WTC11 (cell line): ENCODE data around the gene FLCN. TPM values are rescaled to one million over a fixed set of nuclear protein-coding genes. Genes with fewer than 3 reads are reported as not detected.

Experiments used
- ATAC-seq: fragments of 200-7000 bp; cut with Tn5 transposase; 2 replicates; pipeline ENCODE4 v1.10.0; 2021; ENCODE audit warnings: mild to moderate bottlenecking, moderate library complexity
- CTCF ChIA-PET: fragments of 300-600 bp; sonication (Branson Sonifier 250); formaldehyde crosslinking; loops from one replicate; lab custom pipeline; 2021; ENCODE audit warnings: antibody characterized with exemption; lab: Charles Lee
- POLR2A ChIA-PET: fragments of 350-600 bp; sonication (Branson Sonifier 250); formaldehyde crosslinking; loops from one replicate; lab custom pipeline; 2021; ENCODE audit warnings: antibody characterized with exemption; lab: Charles Lee
- DNase-seq: peaks from one replicate; pipeline ENCODE4 v3.0.0; 2021; ENCODE audit warnings: low spot score
- H3K27ac Mint-ChIP-seq: 2 replicates; pipeline ENCODE4 v1.8.0; 2021; ENCODE audit warnings: mixed read lengths
- H3K27me3 Mint-ChIP-seq: 2 replicates; pipeline ENCODE4 v1.8.0; 2021; ENCODE audit warnings: low read depth, mild to moderate bottlenecking, moderate library complexity, mixed read lengths
- H3K36me3 Mint-ChIP-seq: 2 replicates; pipeline ENCODE4 v1.8.0; 2021; ENCODE audit warnings: mixed read lengths
- H3K4me1 Mint-ChIP-seq: 2 replicates; pipeline ENCODE4 v1.8.0; 2022; ENCODE audit warnings: mixed read lengths
- H3K4me3 Mint-ChIP-seq: 2 replicates; pipeline ENCODE4 v1.8.0; 2021; ENCODE audit warnings: mild to moderate bottlenecking, moderate library complexity, mixed read lengths
- H3K9me3 Mint-ChIP-seq: 2 replicates; pipeline ENCODE4 v1.8.0; 2021; ENCODE audit warnings: mixed read lengths
- CREB1 ChIP-seq: sonication (generic); formaldehyde crosslinking; IDR thresholded peaks from 2 replicates; pipeline ENCODE4 v1.8.0; 2023; ENCODE audit warnings: mild to moderate bottlenecking, missing genetic modification reagents
- CREM ChIP-seq: sonication (generic); formaldehyde crosslinking; IDR thresholded peaks from 2 replicates; pipeline ENCODE4 v1.8.1; 2022; ENCODE audit warnings: mild to moderate bottlenecking, missing genetic modification reagents, moderate library complexity
- E2F5 ChIP-seq: sonication (generic); formaldehyde crosslinking; IDR thresholded peaks from 2 replicates; pipeline ENCODE4 v1.8.1; 2022; ENCODE audit warnings: mild to moderate bottlenecking, moderate library complexity, missing genetic modification reagents
- ERG ChIP-seq: fragments of 250-450 bp; sonication (Bioruptor Pico); IDR thresholded peaks from 2 replicates; pipeline ENCODE4 v1.8.0; 2021; ENCODE audit warnings: mild to moderate bottlenecking
- GRHL2 ChIP-seq: fragments of 250-450 bp; sonication (Bioruptor Pico); IDR thresholded peaks from 2 replicates; pipeline ENCODE4 v1.8.0; 2022; ENCODE audit warnings: mild to moderate bottlenecking, moderate library complexity; ENCODE audit not compliant: insufficient replicate concordance, severe bottlenecking
- IRF1 ChIP-seq: sonication (generic); formaldehyde crosslinking; IDR thresholded peaks from 2 replicates; pipeline ENCODE4 v1.8.0; 2023; ENCODE audit warnings: missing genetic modification reagents
- TP53 ChIP-seq: sonication (generic); formaldehyde crosslinking; IDR thresholded peaks from 2 replicates; pipeline ENCODE4 v1.8.1; 2023; ENCODE audit warnings: mild to moderate bottlenecking, missing genetic modification reagents
- total RNA-seq: library from RNA; stranded (reverse); gene quantifications from 3 replicates; pipeline ENCODE4 v1.2.3, GENCODE V29; 2021
- TF ChIP-seq, protein P1 (sequence below): fragments of 250-450 bp; sonication (Bioruptor Pico); IDR thresholded peaks from 2 replicates; pipeline ENCODE4 v1.9.0; 2021; ENCODE audit warnings: mild to moderate bottlenecking, borderline replicate concordance
- TF ChIP-seq, protein P2 (sequence below): sonication (generic); formaldehyde crosslinking; IDR thresholded peaks from 2 replicates; pipeline ENCODE4 v1.8.1; 2023; ENCODE audit warnings: mild to moderate bottlenecking, missing genetic modification reagents, moderate library complexity
- TF ChIP-seq, protein P3 (sequence below): sonication (generic); formaldehyde crosslinking; IDR thresholded peaks from 2 replicates; pipeline ENCODE4 v1.8.1; 2022; ENCODE audit warnings: low read depth, mild to moderate bottlenecking, moderate library complexity, missing genetic modification reagents, borderline replicate concordance
- TF ChIP-seq, protein P4 (sequence below): sonication (generic); formaldehyde crosslinking; IDR thresholded peaks from 2 replicates; pipeline ENCODE4 v1.8.0; 2022; ENCODE audit warnings: mild to moderate bottlenecking, missing genetic modification reagents

The FLCN gene
- total RNA-seq, 1 experiment from 2014 or later, result 40.8 TPM

GRCh38 chr17:17191346-17191792, 45.6 kb downstream of the FLCN start (continued):
- TF ChIP-seq, protein P1, sequence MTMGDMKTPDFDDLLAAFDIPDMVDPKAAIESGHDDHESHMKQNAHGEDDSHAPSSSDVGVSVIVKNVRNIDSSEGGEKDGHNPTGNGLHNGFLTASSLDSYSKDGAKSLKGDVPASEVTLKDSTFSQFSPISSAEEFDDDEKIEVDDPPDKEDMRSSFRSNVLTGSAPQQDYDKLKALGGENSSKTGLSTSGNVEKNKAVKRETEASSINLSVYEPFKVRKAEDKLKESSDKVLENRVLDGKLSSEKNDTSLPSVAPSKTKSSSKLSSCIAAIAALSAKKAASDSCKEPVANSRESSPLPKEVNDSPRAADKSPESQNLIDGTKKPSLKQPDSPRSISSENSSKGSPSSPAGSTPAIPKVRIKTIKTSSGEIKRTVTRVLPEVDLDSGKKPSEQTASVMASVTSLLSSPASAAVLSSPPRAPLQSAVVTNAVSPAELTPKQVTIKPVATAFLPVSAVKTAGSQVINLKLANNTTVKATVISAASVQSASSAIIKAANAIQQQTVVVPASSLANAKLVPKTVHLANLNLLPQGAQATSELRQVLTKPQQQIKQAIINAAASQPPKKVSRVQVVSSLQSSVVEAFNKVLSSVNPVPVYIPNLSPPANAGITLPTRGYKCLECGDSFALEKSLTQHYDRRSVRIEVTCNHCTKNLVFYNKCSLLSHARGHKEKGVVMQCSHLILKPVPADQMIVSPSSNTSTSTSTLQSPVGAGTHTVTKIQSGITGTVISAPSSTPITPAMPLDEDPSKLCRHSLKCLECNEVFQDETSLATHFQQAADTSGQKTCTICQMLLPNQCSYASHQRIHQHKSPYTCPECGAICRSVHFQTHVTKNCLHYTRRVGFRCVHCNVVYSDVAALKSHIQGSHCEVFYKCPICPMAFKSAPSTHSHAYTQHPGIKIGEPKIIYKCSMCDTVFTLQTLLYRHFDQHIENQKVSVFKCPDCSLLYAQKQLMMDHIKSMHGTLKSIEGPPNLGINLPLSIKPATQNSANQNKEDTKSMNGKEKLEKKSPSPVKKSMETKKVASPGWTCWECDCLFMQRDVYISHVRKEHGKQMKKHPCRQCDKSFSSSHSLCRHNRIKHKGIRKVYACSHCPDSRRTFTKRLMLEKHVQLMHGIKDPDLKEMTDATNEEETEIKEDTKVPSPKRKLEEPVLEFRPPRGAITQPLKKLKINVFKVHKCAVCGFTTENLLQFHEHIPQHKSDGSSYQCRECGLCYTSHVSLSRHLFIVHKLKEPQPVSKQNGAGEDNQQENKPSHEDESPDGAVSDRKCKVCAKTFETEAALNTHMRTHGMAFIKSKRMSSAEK (CRISPR knock-in tag), result no peak
- TF ChIP-seq ERG (CRISPR knock-in tag) (no peak), CREM (no peak)
- TF ChIP-seq, protein P2, sequence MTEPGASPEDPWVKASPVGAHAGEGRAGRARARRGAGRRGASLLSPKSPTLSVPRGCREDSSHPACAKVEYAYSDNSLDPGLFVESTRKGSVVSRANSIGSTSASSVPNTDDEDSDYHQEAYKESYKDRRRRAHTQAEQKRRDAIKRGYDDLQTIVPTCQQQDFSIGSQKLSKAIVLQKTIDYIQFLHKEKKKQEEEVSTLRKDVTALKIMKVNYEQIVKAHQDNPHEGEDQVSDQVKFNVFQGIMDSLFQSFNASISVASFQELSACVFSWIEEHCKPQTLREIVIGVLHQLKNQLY, result no peak
- TF ChIP-seq, protein P3, sequence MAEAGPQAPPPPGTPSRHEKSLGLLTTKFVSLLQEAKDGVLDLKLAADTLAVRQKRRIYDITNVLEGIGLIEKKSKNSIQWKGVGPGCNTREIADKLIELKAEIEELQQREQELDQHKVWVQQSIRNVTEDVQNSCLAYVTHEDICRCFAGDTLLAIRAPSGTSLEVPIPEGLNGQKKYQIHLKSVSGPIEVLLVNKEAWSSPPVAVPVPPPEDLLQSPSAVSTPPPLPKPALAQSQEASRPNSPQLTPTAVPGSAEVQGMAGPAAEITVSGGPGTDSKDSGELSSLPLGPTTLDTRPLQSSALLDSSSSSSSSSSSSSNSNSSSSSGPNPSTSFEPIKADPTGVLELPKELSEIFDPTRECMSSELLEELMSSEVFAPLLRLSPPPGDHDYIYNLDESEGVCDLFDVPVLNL, result no peak

- Mint-ChIP-seq H3K4me3 (no peak overlapping the region), H3K9me3 (no peaks in the 10 kb centered on the region), H3K27me3 (no peaks in the 10 kb centered on the region), H3K4me1 (peaks cover 11% of the 10 kb centered on the region), H3K36me3 (peaks cover 9% of the 10 kb centered on the region), H3K27ac (no peak overlapping the region)
- DNase-seq (no peak), ATAC-seq (no peak)
- TF ChIP-seq CREB1 (CRISPR knock-in tag) (no peak), IRF1 (no peak), TP53 (CRISPR knock-in tag) (no peak), GRHL2 (CRISPR knock-in tag) (no peak), E2F5 (no peak)
- TF ChIP-seq, protein P4, sequence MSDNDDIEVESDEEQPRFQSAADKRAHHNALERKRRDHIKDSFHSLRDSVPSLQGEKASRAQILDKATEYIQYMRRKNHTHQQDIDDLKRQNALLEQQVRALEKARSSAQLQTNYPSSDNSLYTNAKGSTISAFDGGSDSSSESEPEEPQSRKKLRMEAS (CRISPR knock-in tag), result no peak
- TF ChIP-seq, protein P3, result no peak
- TF ChIP-seq, protein P2, result no peak
- ChIA-PET POLR2A (no interaction called here), CTCF (interaction anchor here (1.1 kb wide), 2 partner anchors 48 to 140 kb away, joined by 5 to 7 read pairs; no protein-coding TSS in a partner anchor)
These were observed 46.8 kb downstream of the FLCN start for GRCh38 chr17:17190188-17190587.
